Endothelial cell (in vitro differentiated cells): ENCODE data around the gene ZNF563. TPM values are rescaled to one million over a fixed set of nuclear protein-coding genes. Genes with fewer than 3 reads are reported as not detected.
"Not testable (repeated sequence)": the region's sequence is repeated elsewhere in the genome, so short reads cannot be mapped to it uniquely, and the experiment has no call there.

Experiments
- DNase-seq: peaks from one replicate; pipeline ENCODE4 v3.0.0; 2021; ENCODE audit warnings: low spot score
- H3K27ac Mint-ChIP-seq: one replicate; pipeline ENCODE4 v1.8.0; 2021; ENCODE audit warnings: mixed read lengths, inconsistent platforms; ENCODE audit not compliant: unreplicated experiment
- H3K27me3 Mint-ChIP-seq: one replicate; pipeline ENCODE4 v1.8.0; 2021; ENCODE audit warnings: mild to moderate bottlenecking, moderate library complexity, mixed read lengths, inconsistent platforms; ENCODE audit not compliant: unreplicated experiment
- H3K36me3 Mint-ChIP-seq: one replicate; pipeline ENCODE4 v1.8.0; 2021; ENCODE audit warnings: mild to moderate bottlenecking, low read depth, mixed read lengths, inconsistent platforms; ENCODE audit not compliant: unreplicated experiment
- H3K4me1 Mint-ChIP-seq: one replicate; pipeline ENCODE4 v1.8.0; 2021; ENCODE audit warnings: mild to moderate bottlenecking, mixed read lengths, inconsistent platforms; ENCODE audit not compliant: unreplicated experiment
- H3K4me3 Mint-ChIP-seq: one replicate; pipeline ENCODE4 v1.8.0; 2021; ENCODE audit warnings: mild to moderate bottlenecking, mixed read lengths, inconsistent platforms; ENCODE audit not compliant: unreplicated experiment
- H3K9me3 Mint-ChIP-seq: one replicate; pipeline ENCODE4 v1.8.0; 2021; ENCODE audit warnings: mixed read lengths, inconsistent platforms; ENCODE audit not compliant: unreplicated experiment
- total RNA-seq: library from RNA; stranded (reverse); fragmentation: NEBNext Ultra II Directional; extraction: Animal tissue kit (Norgen Biotek cat#: 25700); gene quantifications from one replicate; pipeline ENCODE4 v1.2.1, GENCODE V29; 2021; ENCODE audit not compliant: unreplicated experiment
- TF ChIP-seq, protein P1 (sequence below): fragments of 200-600 bp; sonication (generic); IDR thresholded peaks from one replicate; pipeline ENCODE4 v1.5.0; 2021; ENCODE audit warnings: antibody characterized with exemption; ENCODE audit not compliant: unreplicated experiment

ZNF563 gene
- total RNA-seq, 1 donor from 2014 or later, result 1.2 TPM

DNA sequence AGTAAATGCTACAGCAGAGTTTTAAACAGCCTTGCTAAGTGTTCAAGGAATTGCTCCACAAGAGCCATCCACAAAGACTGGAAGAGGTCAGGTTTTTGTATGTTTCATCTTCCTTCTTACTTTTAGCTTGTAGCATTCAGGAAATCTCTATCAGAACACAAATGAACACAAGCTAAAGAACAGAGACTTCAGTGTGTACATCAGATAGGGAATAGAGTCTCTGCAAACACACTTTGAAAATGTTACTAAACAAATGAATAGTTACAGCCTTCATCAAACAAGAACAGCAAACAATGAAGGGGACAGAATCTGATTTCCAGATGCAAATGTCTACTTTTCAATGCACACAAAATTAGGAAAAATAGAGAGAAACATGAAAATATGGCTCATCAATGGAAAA lies 7.7 kb downstream of the ZNF563 start:
- H3K27me3 Mint-ChIP-seq, result no peaks in the 10 kb centered on the region
- TF ChIP-seq, protein P1, sequence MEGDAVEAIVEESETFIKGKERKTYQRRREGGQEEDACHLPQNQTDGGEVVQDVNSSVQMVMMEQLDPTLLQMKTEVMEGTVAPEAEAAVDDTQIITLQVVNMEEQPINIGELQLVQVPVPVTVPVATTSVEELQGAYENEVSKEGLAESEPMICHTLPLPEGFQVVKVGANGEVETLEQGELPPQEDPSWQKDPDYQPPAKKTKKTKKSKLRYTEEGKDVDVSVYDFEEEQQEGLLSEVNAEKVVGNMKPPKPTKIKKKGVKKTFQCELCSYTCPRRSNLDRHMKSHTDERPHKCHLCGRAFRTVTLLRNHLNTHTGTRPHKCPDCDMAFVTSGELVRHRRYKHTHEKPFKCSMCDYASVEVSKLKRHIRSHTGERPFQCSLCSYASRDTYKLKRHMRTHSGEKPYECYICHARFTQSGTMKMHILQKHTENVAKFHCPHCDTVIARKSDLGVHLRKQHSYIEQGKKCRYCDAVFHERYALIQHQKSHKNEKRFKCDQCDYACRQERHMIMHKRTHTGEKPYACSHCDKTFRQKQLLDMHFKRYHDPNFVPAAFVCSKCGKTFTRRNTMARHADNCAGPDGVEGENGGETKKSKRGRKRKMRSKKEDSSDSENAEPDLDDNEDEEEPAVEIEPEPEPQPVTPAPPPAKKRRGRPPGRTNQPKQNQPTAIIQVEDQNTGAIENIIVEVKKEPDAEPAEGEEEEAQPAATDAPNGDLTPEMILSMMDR, result no peak
- DNase-seq, result no peak
- no peak overlapping the region for H3K4me3 Mint-ChIP-seq
- H3K4me1 Mint-ChIP-seq, result no peaks in the 10 kb centered on the region
- H3K36me3 Mint-ChIP-seq, result peaks cover 10% of the 10 kb centered on the region
- H3K27ac Mint-ChIP-seq, result no peak overlapping the region
- peaks cover 15% of the 10 kb centered on the region for H3K9me3 Mint-ChIP-seq

DNA sequence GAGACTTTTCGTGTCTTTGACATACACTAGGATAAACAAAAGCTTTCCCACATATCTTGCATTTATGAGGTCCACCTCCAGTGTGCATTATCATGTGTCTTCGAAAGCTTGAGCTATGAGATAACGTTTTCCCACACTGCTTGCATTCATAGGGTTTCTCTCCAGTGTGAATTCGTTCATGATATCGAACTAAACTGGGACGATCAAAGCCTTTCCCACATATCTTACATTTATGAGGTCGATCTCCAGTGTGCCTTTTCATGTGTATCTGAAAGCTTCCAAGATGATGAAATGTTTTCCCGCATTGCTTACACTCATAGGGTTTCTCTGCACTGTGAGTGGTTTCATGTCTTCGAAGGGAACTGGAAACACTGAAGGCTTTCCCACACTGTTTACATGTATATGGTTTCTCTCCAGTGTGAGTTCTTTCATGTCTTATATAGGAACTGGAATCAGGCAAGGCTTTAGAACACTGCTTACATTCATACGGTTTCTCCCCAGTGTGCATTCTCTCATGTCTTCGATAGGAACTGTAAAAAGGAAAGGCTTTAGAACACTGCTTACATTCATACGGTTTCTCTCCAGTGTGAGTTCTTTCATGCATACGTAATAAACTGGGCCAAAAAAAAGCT lies 14.5 kb downstream of the ZNF563 start:
- peaks cover 46% of the 10 kb centered on the region for H3K36me3 Mint-ChIP-seq

DNA sequence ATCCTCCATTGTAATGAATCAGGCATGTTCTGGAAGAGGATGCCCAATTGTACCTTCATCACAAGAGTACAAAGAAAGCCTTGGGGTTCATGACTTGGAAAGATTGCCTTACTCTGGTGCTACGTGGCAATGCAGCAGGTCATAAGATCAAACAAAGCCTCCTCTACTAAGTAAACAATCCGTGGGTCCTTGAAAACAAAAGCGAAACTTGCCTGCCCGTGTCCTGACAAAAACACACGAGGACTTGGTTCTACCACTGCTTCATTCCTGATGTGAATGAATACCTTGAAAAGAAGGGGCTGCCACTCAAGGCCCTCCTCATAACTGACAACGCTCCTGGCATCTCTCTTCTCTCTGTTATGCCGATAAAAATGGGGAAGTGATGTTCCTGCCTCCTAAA lies 18.9 kb downstream of the ZNF563 start:
- TF ChIP-seq, protein P1, result no peak
- Mint-ChIP-seq H3K4me1 (no peaks in the 10 kb centered on the region), H3K36me3 (peaks cover 34% of the 10 kb centered on the region), H3K27ac (no peak overlapping the region), H3K4me3 (no peak overlapping the region), H3K27me3 (no peaks in the 10 kb centered on the region), H3K9me3 (peaks cover 34% of the 10 kb centered on the region)
- DNase-seq, result no peak

More for the DNA sequence above, 14.5 kb downstream of the ZNF563 start:
- Mint-ChIP-seq H3K27me3 (no peaks in the 10 kb centered on the region), H3K4me1 (no peaks in the 10 kb centered on the region), H3K9me3 (peaks cover 37% of the 10 kb centered on the region), H3K27ac (no peak overlapping the region), H3K4me3 (peak overlapping the region; percentile 34)
- TF ChIP-seq, protein P1, result no peak
- no peak for DNase-seq

DNA sequence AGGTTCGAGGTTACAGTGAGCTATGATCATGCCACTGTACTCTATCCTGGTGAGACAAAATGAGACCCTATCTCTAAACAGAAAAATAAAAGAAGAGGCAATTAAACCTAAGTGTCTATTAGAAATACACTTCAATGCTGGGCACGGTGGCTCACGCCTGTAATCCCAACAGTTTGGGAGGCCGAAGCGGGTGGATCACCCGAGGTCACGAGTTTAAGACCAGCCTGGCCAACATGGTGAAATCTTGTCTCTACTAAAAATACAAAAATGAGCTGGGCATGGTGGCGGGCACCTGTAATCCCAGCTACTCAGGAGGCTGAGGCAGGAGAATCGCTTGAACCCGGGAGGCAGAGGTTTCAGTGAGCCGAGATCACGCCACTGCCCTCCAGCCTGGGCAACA lies 24.5 kb downstream of the ZNF563 start:
- DNase-seq, H3K4me1 Mint-ChIP-seq, H3K27ac Mint-ChIP-seq, H3K4me3 Mint-ChIP-seq, H3K27me3 Mint-ChIP-seq: not testable (repeated sequence)
- H3K9me3 Mint-ChIP-seq, result peaks cover 18% of the 10 kb centered on the region
- peaks cover 19% of the 10 kb centered on the region for H3K36me3 Mint-ChIP-seq

DNA sequence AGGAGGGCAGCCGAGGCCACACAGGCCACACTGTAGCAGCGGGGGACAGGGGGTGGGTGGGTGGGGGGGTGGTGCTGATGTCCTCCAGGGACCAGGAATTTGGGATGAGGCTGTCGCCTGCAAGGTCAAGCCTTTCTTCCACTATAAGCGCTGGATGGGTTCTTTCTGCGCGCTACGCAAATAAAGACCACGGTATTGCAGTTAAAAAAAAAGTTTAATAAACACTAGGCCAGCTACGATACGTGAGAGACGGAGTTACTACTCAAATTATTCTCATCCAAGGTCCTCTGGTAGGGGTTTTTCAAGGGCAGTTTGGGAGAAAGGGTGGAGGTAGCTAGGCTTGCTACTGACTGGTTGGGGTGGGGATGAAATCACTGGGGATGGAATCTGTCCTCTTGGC lies 38.2 kb downstream of the ZNF563 start:
- Mint-ChIP-seq H3K36me3 (peaks cover 30% of the 10 kb centered on the region), H3K27me3 (peaks cover 18% of the 10 kb centered on the region), H3K9me3 (peaks cover 7% of the 10 kb centered on the region), H3K27ac (no peak overlapping the region), H3K4me1 (peaks cover 7% of the 10 kb centered on the region), H3K4me3 (peak overlapping the region; percentile 97)
- DNase-seq, result no peak
- TF ChIP-seq, protein P1, result no peak
